ENCODE results near the gene EZR. TPM values are rescaled to one million over a fixed set of nuclear protein-coding genes. Genes with fewer than 3 reads are reported as not detected.
A peak's percentile ranks its signal among the peaks of the same experiment; 100 is the strongest.
"Not testable (repeated sequence)": the region's sequence is repeated elsewhere in the genome, so short reads cannot be mapped to it uniquely, and the experiment has no call there.

EZR gene
- total RNA-seq, 1 donor from 2014 or later, result 197 TPM

DNA sequence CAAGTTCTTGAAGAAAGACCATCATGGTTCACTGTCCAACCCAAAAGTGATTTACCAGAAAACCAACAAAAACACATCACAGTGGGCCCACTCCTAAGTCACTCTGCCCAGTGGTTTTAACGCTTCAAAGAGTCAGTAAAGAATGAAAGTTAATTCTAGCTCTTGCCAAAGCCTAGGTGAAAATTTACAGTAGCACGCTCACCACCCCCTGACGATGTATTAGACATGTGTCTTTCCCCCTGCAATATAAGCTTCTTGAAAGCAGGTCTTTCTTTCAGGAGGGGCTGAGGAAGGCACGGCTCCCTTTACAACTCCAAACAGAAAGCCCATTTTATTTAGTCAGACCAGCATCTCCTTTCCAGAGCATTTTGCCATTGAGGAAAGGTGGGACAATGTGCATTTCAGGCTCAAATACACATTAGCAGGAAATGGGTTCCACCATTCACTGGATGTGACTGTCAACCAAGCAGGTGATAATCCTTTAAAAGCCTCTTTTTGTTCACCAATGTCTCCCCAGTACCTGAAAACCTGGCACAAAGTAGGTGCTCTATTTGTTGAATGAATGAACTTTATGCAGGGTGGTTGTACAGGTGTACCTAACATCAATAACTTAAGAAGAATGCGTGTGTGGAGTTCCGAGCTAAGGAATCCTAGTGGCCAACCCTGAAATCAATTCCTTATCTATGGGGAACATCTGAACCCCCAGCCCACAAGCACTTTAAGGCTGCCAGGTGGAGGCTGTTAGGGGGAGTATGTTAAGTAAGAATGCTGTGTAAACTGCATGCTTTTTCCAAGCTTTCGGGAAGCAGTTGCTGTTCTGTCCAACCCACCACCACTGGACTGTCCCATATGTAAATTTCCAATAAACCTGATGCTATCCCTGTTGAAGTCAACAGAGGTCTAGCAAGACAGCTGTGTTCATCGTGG is 11.4 kb downstream of the EZR start:
- intact Hi-C loops (cut with DNase I), result no loop called here
- ATAC-seq (ENCODE audit: poor library complexity), result no peak

DNA sequence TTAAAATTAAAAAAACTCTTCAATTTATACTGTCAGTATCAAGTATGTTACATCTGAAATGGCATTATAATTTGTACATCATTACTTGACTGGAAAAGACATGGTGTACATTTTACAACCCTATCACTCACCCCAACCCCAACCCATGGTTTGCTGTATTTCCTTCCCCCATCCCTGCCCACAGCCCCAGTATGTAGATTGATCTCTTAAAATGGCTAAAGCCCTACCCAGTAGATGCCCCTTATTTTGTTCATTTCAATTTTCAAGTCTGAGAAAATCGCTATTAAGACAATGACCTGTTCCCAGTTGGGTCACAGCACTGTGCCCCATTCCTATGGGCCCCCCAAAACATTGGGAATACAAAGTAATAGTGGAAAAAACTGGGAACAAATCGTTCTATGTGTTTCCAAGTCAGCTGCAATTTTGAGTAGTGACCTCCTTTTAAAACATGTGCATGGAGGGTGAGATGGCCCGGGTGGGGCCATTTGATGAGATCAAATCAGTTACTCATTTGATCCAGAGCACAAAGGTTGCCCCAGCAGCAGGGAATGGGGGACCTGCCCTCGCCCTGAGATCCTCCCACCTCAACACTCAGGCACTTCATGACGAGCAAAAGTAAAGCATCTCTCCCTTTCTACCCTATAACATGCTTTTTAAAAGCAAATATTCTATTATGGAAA is 13.3 kb downstream of the EZR start:
- no peak for ATAC-seq (ENCODE audit: poor library complexity)
- intact Hi-C loops (cut with DNase I), result no loop called here
- DNase-seq, result no peak

More for the DNA sequence above, 11.4 kb downstream of the EZR start:
- no peak for DNase-seq

DNA sequence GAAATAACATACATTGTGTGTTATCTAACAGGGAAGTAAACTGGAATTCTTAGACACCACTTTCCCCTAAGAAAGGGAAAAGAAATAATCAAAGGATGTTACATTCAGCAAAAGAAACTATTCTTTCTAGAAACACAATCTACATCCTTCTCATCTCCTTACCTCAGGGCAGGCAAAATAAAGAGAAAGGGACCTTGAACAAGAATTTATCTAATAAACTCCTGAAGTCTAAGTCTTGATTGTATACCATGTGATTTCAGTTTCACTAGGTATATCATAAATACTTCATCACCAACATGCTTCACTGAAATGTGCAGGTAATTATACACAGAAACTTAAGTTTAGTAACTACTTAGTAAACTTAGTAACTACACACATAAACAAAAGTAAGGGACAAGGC is 15.0 kb downstream of the EZR start:
- DNase-seq, result no peak
- ATAC-seq (ENCODE audit: poor library complexity), result no peak
- intact Hi-C loops (cut with DNase I), result no loop called here

DNA sequence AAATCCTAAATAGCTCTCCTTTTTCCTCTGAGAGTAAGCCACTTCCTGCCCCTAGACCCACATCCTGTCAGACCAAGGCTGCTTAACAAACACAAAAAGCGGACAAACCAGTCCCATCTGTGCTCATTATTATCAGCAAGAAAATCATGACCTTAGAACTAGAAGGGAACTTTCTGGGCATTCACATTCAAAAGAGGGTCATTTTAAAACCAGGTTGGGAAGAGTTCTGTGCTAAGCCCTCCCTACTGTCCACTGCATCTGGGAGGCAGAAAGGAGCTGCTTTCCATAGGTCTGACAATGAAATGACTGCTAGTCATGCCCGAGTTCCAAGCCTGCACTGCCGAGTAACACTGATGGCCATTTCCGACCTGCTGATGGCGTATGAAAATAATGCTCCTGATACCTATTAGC is 15.4 kb downstream of the EZR start:
- intact Hi-C loops (cut with DNase I), result no loop called here
- no peak for ATAC-seq (ENCODE audit: poor library complexity)
- no peak for DNase-seq

DNA sequence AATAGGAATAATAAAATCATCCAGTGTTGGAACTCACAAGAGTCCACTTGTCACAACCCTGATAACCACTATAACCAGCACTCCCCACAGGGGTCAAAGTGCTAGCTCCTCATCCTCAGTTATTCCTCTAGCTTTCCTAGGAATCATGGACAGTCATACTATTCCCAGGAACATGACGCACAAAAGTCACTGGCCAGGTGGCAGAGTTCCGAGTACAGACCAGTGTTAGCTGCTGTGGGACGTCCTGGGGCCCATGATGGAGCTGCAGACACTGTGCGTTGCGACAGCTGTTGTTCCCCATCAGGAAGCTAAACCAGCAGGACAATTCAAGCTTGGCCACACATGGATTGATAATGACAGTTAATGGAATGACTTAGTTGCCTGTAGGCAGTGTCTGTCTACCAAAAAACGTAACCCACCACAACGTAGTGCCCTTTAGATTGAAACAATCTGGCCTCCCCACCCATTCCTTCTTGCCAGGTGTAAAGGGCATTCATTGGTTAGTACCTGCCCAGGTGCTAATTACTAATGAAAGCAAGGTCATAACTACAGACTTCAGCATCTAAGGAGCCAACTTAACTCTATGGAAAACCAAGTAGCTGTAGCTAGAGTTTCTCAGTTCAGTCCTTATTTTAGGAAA is 17.4 kb downstream of the EZR start:
- peak; percentile 74 for DNase-seq
- intact Hi-C loops (cut with DNase I), result no loop called here
- peak; percentile 82 for ATAC-seq (ENCODE audit: poor library complexity)

DNA sequence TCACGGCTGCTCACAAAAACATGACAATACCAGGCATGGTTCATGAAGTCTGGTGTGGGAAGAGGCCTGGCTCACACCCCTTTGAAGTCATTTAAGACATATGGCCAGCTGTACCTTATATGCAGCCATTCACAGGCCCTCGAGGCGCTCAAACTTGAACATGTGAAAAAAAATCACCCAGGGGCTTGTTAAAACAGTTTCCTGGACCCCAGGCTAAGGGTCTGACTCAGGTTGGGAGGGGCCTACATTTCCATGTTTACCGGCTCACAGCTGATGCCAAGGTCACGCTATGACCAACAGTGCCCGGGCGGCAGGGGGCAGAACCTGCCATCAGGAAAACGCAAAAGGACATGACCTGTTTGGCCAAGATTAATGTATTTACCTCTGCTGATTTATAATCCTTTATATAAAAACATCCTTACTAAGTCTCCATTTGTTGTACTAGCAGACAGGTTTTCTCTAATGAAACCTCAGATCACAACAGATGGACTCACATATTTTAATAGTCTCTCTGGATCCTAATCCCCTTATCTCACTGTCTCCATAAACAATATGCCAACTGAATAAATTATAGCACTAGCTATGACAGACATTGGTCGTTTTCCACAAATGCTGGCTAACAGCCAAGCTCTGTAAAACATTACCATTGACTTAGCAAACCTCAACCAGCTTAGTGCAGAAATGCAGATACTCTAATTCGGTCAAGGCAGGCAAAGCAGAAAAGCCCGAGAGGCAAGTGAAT is 19.9 kb downstream of the EZR start:
- DNase-seq (no peak), ATAC-seq (ENCODE audit: poor library complexity) (peak; percentile 32)
- intact Hi-C loops (cut with DNase I), result no loop called here

DNA sequence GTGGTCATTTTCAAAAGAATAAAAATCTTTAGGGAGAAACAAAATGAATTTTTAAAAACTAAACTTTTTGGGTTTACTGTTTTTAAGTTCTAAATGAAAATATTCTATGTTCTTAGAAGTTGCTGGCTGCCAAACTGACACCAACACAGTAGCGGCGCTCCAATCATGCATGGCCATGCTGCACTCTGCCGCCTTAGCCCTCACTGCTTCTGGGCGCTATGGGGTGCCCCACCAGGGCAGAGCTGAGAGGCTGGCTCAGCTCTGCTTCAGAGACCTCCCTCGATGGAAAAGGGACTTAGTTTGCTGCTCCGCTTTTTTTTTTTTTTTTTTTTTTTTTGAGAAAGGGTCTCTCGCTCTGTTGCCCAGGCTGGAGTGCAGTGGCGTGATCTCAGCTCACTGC is 20.9 kb downstream of the EZR start:
- intact Hi-C loops (cut with DNase I), result no loop called here
- no peak for DNase-seq
- ATAC-seq (ENCODE audit: poor library complexity), result no peak

DNA sequence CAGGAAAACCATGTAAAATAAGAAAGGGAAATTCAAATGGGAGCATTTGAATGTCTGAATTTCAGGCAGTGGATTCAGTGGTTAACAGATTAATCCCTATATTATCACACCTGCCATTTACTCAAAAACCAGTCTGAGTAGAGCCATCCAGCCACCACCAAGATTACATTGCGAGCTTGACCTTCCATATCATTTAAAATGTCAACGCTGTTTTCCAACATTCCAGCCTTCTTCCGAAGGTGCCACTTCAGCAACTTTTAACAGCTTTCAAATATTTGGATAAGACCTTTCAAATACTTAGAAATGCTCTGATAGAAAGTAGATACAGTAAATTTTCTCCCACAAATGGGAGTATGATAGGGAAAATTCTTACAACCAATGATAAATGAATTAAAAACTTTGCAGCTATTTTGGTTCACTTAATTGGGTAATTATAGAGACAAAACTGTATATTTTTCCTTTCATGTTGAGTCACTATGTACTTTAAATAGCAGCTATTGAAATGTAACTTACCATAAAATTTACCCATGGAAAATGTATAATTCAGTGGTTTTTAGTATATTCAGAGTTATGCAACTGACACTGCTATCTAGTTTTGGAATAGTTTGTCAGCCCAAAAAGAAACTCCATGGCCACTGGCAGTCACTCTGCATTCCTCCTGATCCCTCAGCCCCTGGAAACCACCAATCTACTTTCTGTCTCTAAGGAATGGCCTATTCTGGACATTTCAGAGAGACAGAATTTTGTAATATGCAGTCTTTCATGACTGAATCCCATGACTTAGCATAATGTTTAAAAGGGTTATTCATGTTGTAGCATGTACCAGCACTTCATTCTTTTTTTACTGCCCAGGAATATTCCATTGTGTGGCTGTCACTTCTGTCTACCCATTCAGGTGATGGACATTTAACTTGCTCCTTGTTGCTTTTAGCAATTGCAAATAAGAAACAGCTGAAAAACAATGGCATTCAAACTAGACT is 21.5 kb downstream of the EZR start:
- no peak for DNase-seq
- intact Hi-C loops (cut with DNase I), result no loop called here
- peak; percentile 48 for ATAC-seq (ENCODE audit: poor library complexity)

DNA sequence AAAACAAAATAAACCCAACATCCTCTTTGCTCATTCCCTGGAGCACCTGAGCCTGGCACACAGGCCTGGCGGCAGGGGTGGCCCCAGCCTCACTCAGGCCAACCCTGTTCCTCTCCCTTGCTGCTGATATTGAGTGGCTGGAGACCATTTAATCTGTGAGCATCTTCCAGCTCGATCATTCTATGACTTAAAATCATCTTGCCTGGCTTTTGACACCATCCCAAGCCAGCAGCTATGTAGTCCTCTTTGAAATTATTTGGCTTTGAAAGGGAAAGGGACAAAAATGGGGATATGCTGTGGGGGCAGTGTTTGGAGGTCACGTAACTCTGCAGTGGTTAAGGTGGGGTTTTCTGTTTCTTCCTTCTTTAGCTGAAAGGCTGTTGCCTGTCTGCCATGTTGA is 22.8 kb downstream of the EZR start:
- DNase-seq, result no peak
- ATAC-seq (ENCODE audit: poor library complexity), result no peak
- intact Hi-C loops (cut with DNase I), result no loop called here

DNA sequence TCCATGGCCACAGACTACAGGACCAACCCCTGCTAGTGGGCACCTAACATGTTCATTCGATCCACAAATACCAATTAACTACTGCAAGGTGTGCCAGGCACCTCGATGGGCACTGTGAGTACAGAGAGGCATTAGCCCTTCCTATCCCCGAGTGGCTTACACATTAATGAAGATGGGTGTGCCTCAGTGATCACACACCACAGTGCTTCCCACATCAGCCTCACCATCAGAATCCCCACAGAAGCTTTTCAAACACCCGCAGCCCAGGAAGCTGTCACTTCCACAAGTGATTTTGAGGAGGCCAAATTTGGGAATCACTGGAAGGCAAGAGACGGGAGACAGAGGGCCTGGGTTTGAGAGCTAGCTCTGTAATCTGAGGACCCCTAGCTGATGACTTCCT is 23.7 kb downstream of the EZR start:
- intact Hi-C loops (cut with DNase I), result no loop called here
- DNase-seq (no peak), ATAC-seq (ENCODE audit: poor library complexity) (no peak)

DNA sequence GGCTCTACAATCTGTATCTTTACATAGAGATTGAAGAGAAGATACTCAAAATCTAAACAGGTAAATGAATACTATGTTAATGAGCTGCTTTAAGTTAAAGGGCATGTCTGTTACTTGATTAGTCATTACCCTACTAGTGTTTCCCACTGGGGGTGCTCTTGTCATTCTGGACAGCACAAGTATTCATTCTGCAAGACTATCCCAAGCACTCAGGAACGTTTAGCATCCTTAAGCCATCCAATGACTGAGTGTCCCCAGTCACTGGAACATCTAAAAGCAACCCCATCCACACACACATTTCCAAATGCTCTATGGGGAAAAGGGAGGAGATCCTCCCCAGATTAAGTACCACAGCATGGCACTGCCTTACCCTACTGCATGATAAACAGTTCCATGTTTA is 25.7 kb downstream of the EZR start:
- DNase-seq (no peak), ATAC-seq (ENCODE audit: poor library complexity) (peak; percentile 33)
- intact Hi-C loops (cut with DNase I), result no loop called here

DNA sequence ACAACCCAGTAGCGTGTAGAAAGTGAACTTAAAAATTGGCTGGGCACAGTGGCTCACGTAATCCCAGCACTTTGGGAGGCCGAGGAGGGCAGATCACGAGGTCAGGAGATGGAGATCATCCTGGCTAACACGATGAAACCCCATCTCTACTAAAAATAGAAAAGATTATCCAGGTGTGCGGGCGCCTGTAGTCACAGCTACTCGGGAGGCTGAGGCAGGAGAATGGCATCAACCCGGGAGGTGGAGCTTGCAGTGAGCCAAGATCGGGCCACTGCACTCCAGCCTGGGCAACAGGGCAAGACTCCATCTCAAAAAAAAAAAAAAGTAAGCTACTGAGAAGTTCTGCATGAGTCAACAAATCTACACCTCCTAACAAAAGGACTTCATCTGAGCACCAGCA is 26.7 kb downstream of the EZR start:
- DNase-seq; ATAC-seq (ENCODE audit: poor library complexity); intact Hi-C loops (cut with DNase I): not testable (repeated sequence)

DNA sequence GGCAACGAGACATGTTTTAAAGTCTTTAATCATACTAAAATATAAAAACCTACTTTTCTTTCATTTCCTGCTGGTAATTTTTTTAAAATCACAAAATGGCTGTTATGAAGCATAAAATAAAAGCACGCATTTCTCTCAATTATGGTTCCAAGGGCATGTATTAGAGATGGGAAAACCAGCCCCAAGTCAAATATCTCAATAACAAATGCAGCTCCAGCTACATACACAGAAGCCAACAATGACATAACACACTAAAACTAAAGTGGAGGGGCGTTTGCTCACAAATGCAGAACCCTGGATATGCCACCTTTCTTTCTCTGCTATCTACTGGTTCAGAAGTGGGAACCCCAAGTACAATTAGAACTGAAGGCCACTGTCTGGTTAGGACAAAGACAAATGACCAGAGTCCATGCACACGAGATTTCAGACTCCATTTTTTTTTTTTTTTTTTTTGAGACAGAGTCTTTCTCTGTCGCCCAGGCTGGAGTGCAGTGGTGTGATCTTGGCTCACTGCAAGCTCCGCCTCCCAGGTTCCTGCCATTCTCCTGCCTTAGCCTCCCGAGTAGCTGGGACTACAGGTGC is 27.8 kb downstream of the EZR start:
- DNase-seq (no peak), ATAC-seq (ENCODE audit: poor library complexity) (no peak)
- intact Hi-C loops (cut with DNase I), result no loop called here

DNA sequence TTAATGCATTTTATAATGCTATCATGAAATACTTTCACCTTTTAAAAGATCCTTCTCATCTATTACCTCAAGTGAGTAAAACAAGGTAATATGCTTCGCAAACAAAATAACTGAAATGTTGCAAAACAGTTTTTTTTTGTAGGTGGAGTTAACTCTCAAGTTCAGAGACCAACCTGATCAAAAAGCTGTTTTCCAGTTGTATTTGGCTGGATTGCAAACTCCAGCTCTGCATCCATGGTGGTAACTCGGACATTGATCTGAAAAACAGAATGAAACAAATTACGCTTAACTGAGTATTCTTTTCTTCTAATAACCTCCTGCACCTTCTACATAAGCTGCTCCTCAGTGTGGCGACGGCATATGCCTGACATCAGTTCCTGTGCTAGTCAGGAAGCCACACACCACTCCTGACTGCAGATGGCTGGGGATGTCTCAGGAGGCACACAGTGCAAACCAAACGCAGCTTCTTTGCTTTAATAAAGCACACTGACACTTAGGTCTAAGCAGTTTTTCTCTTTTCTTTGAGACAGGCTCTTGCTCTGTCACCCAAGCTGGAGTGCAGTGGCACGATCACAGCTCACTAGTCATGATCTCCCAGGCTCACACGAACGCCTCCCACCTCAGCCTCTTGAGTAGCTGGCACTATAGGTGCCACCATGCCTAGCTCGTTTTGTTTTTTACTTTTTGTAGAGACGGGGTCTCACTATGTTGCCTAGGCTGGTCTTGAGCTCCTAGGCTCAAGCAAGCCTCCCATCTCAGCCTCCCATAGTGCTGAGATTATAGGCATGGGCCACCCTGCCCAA is 29.9 kb downstream of the EZR start:
- ATAC-seq (ENCODE audit: poor library complexity) (no peak), DNase-seq (no peak)
- intact Hi-C loops (cut with DNase I), result loop anchor here (10.0 kb wide), 1 partner anchor 185 kb away; no protein-coding TSS in a partner anchor

DNA sequence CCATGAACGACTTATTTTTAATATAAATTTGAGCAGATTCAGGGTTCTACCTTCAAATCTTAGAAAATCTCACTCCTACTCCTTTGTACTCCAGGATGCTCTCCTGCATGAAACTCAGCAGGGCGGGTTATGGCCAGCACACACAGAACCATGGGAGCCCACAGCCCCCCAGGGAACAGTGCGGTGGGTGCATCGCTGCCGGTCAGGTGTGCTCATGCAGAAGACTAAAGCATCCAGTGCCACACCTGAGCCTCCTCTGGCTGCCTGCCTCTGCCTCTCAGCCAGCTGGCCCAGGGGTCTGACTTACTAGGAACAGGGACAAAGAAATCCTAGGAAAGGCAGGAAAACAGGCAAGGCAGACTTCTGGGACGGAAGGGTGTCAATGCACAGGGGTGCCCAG is 31.8 kb downstream of the EZR start:
- DNase-seq (no peak), ATAC-seq (ENCODE audit: poor library complexity) (no peak)
- intact Hi-C loops (cut with DNase I), result loop anchor here (10.0 kb wide), 1 partner anchor 187 kb away; no protein-coding TSS in a partner anchor

DNA sequence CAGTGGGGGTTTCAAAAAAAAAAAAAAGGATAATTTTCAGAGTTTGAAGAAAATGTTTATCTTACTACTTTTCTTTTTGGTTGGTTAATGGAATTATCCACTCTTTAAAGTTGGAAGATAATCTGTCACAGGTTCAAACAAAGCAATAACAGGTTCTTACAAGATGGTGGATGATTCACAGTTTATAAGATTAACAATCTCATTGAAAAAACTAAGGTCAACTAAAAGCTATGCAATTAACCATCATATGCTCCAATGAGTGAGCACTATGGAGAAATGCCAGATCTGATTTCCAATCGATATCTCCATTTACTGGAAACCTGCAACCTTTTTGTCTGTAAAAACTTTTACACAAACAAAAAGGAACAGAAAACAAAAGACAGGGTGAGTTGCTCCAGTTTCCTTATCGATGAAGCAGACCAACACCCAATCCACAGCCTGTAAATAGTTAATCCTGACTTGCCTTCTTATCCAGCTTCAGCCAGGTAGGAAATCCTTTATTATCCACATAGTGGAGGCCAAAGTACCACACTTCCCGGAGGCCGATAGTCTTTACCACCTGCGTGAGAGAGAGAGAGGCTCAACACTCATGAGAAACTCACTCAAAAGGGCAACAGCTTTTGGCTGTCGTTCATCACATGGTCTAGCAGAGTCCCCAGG is 32.4 kb downstream of the EZR start:
- DNase-seq (no peak), ATAC-seq (ENCODE audit: poor library complexity) (no peak)
- intact Hi-C loops (cut with DNase I), result loop anchor here (10.0 kb wide), 1 partner anchor 188 kb away; no protein-coding TSS in a partner anchor

Measured in Right ventricle myocardium superior (tissue), 1 donor.